ENCODE data around the gene SLC4A2. TPM values are rescaled to one million over a fixed set of nuclear protein-coding genes. Genes with fewer than 3 reads are reported as not detected.

Gene SLC4A2
- total RNA-seq, 2 donors from 2014 or later = 50.1 to 147 TPM

DNA sequence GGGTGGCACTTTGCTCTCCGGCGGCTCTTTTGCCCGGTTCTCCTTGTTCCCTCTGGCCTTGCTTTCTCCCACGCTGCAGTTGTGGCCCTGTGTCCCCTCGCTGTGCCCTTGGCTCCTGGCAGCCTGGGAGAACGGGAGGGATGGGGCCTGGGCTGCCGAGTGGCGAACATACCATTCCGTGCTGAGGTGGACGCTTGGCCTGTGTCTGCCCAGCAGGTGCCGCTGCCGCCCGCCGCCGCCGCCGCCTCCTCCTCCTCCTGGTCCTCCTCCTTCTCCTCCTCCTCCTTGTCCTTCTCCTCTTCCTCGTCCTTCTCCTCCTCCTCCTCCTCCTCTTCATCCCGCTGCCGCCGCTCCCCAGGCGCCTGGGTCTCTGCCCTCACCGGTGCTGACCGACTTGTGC lies 62.9 kb downstream of the SLC4A2 start:
- no peak for ATAC-seq
- 87 to 93% methylated on average over 18 to 23 of the region's 24 CpGs for WGBS, 2 donors
- Histone ChIP-seq H3K27me3 (no peaks in the 10 kb centered on the region), H3K36me3 (replicated peaks in 1 of 2; ENCODE audit: insufficient read depth in 1 of 2, low read depth in 2 of 2) (peaks cover 0 to 20% of the 10 kb centered on the region in 2 donors), H3K4me3 (no peak overlapping the region), H3K4me1 (peaks cover 6% of the 10 kb centered on the region), H3K9me3 (no peaks in the 10 kb centered on the region), H3K27ac (no peak overlapping the region)
- DNase-seq = no peak
- intact Hi-C loops (cut with DNase I) = loop anchor here (2.0 to 10.0 kb wide), 2 partner anchors 51 to 183 kb away; no protein-coding TSS in a partner anchor
- TF ChIP-seq POLR2A (IDR thresholded peaks at IDR 0.05) = no peak
- TF ChIP-seq, protein P1, sequence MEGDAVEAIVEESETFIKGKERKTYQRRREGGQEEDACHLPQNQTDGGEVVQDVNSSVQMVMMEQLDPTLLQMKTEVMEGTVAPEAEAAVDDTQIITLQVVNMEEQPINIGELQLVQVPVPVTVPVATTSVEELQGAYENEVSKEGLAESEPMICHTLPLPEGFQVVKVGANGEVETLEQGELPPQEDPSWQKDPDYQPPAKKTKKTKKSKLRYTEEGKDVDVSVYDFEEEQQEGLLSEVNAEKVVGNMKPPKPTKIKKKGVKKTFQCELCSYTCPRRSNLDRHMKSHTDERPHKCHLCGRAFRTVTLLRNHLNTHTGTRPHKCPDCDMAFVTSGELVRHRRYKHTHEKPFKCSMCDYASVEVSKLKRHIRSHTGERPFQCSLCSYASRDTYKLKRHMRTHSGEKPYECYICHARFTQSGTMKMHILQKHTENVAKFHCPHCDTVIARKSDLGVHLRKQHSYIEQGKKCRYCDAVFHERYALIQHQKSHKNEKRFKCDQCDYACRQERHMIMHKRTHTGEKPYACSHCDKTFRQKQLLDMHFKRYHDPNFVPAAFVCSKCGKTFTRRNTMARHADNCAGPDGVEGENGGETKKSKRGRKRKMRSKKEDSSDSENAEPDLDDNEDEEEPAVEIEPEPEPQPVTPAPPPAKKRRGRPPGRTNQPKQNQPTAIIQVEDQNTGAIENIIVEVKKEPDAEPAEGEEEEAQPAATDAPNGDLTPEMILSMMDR (IDR thresholded peaks at IDR 0.05) = no peak

- no peaks in the 10 kb centered on the region for H3K27me3 ChIP-seq
- TF ChIP-seq, protein P1 (IDR thresholded peaks at IDR 0.05) = no peak
- TF ChIP-seq POLR2A (IDR thresholded peaks at IDR 0.05) = no peak
- H3K27ac ChIP-seq = no peak overlapping the region
- peaks cover 6% of the 10 kb centered on the region for H3K4me1 ChIP-seq
- no peak for ATAC-seq
- DNase-seq = no peak
- H3K4me3 ChIP-seq = no peak overlapping the region
- 87 to 94% methylated on average over 13 to 21 of the region's 29 CpGs for WGBS, 2 donors
- H3K9me3 ChIP-seq = no peaks in the 10 kb centered on the region
- intact Hi-C loops (cut with DNase I) = loop anchor here (2.0 to 10.0 kb wide), 2 partner anchors 50 to 182 kb away; no protein-coding TSS in a partner anchor
- H3K36me3 ChIP-seq (replicated peaks in 1 of 2; ENCODE audit: insufficient read depth in 1 of 2, low read depth in 2 of 2) = peaks cover 0 to 20% of the 10 kb centered on the region in 2 donors
Observed at GRCh38 chr7:151122796-151123157, 63.4 kb downstream of the SLC4A2 start.

GRCh38 chr7:151123158-151123821 lies 63.9 kb downstream of the SLC4A2 start:
- WGBS, 2 donors = 91% methylated on average over 45 to 50 of the region's 50 CpGs
- TF ChIP-seq POLR2A (IDR thresholded peaks at IDR 0.05) = no peak
- TF ChIP-seq, protein P1 (IDR thresholded peaks at IDR 0.05) = no peak
- DNase-seq (no peak), ATAC-seq (peak; percentile 3)
- peaks cover 0 to 16% of the 10 kb centered on the region in 2 donors for H3K36me3 ChIP-seq (replicated peaks in 1 of 2; ENCODE audit: insufficient read depth in 1 of 2, low read depth in 2 of 2)
- H3K9me3 ChIP-seq = no peaks in the 10 kb centered on the region
- no peak overlapping the region for H3K4me3 ChIP-seq
- intact Hi-C loops (cut with DNase I) = loop anchor here (2.0 to 10.0 kb wide), 2 partner anchors 50 to 182 kb away; no protein-coding TSS in a partner anchor
- peaks cover 6% of the 10 kb centered on the region for H3K4me1 ChIP-seq
- H3K27ac ChIP-seq = no peak overlapping the region
- no peaks in the 10 kb centered on the region for H3K27me3 ChIP-seq

- Histone ChIP-seq H3K4me1 (peaks cover 6% of the 10 kb centered on the region), H3K4me3 (no peak overlapping the region), H3K9me3 (no peaks in the 10 kb centered on the region), H3K27ac (no peak overlapping the region), H3K36me3 (replicated peaks in 1 of 2; ENCODE audit: insufficient read depth in 1 of 2, low read depth in 2 of 2) (peaks cover 0 to 12% of the 10 kb centered on the region in 2 donors), H3K27me3 (no peaks in the 10 kb centered on the region)
- DNase-seq = peak; percentile 88 to 89 (median 88)
- WGBS, 2 donors = 37 to 62% methylated on average over 14 to 23 of the region's 24 CpGs
- intact Hi-C loops (cut with DNase I) = loop anchor here (2.0 to 10.0 kb wide), 2 partner anchors 49 to 181 kb away; no protein-coding TSS in a partner anchor
- ATAC-seq = peak; percentile 90
- TF ChIP-seq, protein P1 (IDR thresholded peaks at IDR 0.05) = peak; percentile 95 to 98 (median 98)
- no peak for TF ChIP-seq POLR2A (IDR thresholded peaks at IDR 0.05)
Observed at GRCh38 chr7:151123822-151124464, 64.6 kb downstream of the SLC4A2 start.
